Germinal center (tissue), 1 donor: ENCODE results near the gene MEIS1.

Source experiments
- DNase-seq: peaks from one replicate; pipeline ENCODE4 v3.0.0; 2012; ENCODE audit warnings: mixed read lengths, low spot score

The MEIS1 gene

DNA sequence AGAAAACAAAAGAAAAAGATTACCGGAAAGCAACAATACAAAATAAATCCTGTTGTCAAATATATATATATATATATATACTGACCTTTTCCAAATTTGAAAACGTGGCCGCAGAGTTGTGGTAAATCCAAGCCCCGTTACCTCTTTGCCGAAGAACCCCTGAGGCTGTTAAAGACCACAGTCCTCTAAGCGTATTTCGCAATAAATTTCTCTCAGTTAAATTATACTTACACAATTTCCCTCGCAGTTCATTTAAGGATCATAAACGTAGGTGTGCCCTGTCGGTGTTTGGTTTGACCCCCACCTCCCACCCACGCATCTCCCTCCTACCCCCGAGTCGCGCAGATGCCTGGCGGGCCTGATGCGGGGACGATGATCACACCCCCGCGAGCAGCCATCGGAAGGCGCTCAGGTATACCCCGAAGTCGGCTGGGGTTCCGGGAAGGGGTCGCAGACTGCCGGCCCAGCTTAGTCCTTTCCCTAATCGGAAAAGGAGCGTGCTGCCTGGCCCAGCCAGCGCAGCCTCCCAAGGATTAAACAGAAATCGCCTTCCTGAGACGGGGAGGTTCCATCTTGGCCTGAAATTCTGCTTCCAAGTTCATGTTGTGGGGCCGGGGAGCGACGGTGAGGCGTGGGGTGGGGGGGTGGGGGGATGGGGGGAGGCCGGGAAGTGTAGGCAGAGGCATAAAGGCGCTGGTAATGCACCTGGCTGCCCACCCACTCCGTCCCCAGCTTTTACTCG lies 2.9 kb upstream of the MEIS1 start:
- DNase-seq = no peak

DNA sequence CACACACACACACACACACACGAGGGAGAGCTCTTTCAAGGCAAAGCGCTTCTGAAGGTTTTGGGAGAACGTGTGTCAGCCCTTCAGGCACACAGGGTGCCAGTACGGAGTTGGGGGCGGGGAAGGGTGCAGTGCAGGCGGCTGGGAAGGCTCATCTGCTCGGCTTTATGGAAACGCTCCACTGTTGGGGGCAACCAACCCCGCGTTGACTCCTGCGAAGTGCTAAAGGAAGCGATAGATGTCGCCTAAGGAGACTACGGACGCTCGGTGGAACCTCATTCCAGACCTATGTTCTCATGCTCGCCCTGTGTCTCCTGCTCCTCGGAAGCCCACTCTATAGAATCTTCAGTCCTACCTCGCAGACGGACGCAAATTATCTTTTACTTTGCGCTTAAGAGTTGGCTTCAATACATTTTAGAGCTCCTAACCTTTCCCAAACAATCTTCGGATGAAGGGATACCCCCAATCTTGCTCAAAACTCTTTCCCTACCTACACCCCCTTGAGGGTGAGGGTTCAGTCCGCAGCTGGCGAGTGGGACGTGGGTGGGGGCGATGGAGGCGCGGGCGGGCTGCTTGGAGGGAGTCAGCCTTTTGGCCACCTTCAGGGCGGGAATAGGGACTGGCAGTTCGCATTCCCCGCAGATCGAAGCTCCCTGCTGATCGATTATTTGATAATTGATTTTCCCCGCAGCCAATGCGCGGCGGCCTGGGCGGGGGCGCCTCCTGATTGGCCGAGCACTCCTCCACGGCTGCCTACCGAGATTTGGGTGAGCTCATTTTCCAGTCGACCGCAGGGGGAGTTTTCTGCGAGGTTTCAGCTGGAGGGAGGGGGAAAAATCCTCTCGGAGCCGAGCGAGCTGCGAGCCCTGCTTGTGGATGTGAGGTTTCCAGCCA lies 1.9 kb upstream of the MEIS1 start:
- peak; percentile 32 for DNase-seq

DNA sequence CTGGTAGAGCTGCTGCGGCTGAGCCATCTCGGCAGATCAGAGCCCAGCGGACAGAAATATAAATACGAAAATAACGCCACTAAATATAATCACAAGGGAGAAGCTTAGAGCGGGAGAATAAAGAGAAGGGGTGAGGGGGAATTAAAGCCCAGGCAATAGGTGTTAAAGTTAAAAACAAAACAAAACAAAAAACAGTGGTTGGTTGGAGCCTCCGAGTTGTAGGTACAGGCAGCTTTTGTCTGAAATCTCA lies 1.3 kb upstream of the MEIS1 start:
- no peak for DNase-seq

DNA sequence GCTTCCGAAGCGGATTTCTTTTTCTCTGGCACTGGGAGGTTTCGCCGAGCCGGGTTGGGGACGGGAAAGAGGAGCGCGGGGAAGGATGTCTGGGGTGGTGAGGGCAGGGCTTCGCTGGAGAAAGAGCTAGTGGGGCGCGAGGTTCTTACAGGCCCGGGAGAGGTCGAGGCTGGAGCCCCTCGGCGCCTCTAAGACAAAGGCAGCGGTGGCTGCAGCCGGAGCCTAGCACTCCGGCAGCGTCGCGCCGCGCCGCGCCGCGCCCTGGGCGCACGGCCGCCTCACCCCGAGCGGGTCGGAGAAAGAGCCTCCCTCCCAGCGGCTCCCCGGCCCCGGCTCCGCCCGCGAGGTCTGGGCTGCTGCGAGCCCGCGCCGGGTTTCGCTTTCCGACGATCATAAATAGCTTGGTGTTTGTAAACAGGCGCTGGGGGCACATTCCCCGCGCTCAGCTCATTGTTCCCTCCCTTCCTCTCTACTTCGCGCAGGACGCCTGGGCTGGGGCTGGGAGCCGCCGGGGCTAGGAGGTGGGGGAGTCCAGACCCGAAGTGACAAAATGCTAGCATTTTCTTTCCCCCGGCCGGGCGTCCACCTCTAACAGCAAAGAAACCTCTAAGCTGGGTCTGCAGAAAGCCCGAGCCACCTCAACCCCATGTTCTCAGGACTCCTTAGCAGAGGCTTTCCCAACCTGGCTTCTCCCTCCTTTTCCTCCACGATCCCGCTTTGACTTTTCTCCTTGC lies 813 bp upstream of the MEIS1 start:
- no peak for DNase-seq

DNA sequence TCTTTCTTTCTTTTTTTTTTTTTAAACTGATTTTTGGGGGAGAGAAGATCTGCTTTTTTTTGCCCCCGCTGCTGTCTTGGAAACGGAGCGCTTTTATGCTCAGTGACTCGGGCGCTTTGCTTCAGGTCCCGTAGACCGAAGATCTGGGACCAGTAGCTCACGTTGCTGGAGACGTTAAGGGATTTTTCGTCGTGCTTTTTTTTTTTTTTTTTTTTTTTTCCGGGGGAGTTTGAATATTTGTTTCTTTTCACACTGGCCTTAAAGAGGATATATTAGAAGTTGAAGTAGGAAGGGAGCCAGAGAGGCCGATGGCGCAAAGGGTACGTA lies 587 bp downstream of the MEIS1 start:
- DNase-seq = no peak

DNA sequence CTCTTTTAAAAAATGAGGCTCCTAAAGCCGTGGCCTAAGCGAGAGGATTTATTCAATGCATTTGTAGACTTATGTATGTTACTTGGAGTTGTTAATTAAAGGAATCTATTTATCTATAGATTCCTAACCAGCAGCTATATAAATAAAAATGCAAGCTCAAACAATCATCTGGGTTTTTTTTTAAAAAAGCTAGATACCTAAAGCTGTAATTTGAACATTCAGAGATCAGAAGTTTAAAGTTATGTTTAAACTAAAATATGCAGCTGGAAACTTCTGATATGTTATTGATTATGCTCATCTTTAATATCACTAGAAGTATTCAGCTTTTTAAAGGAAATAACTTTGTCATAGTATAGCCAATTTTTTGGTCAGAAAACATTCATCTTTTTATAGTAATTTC lies 1.0 kb downstream of the MEIS1 start:
- no peak for DNase-seq

DNA sequence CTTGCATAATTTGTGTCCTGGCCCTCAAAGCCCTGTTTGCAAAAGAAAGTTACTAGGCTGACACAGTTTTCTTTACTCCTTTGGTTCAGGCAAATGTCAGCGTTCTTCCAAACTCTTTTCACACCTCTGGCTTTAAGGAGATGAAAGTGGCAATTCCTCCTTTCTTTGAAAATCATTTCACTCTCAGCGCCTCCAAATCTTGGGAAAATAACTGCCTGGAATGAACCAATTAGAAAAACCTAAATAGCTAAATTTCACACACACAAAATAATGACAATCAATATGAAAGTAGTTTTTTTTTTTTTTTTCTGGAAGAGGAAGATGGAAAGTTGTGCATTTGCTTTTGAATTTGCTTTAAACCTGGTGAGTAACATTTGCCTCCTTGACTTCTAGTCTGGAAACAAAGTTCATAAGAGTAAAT lies 1.7 kb downstream of the MEIS1 start:
- no peak for DNase-seq

DNA sequence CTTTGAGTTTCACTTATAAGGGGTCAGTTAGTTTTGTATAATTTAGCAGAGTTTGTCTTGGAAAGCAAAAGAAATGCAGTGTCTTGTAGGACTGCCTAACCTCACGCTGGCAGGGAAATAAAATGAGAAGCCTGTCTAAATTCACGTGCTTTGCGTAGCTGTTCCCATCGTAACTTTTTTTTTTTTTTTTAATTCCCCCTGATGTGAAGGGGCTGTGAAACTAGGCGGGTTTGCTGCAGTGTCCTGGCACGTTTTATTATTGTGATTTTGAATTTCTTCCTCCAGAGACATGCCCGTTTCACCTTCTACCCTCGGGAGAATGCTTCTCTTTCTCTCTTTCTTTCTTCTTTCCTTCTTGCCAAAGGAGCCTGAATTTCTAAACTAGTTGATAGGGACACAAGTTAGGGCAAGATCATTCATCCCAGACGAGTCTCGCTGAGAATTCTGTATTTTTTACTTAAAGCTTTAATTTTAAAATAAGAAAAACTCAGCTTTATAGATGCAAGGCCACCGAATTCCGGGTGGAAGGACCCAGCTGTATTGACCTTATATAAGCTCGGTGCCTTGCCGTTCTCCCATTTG lies 2.3 kb downstream of the MEIS1 start:
- DNase-seq = no peak

DNA sequence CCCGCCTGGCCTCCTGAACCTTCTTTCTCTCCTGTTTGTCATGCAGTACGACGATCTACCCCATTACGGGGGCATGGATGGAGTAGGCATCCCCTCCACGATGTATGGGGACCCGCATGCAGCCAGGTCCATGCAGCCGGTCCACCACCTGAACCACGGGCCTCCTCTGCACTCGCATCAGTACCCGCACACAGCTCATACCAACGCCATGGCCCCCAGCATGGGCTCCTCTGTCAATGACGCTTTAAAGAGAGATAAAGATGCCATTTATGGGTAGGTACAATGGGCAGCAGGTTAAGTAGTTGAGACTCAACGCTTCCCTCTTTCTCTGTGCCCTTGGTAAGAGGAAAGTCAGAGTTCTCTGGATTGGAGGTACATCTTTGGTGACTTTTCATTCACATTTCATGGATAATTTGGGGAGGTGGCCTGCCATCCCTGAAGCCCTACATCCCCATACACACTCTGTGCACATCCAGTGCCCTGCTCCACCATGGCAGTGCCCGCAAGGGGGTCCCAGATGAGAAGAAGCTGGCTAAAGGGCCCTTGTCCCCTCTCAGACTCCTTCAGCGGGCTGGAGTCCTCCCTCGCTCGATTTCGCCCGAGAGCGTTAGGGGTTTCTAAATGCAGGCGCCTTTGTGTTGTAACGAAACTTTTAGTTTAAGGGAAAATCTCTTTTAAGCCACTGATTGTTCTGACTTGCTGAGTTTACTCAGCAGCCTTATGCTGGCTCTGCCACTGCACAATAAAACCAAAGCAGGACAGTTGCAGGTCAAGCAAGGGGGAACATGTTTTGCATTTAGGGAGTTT lies 3.0 kb downstream of the MEIS1 start:
- DNase-seq = no peak

DNA sequence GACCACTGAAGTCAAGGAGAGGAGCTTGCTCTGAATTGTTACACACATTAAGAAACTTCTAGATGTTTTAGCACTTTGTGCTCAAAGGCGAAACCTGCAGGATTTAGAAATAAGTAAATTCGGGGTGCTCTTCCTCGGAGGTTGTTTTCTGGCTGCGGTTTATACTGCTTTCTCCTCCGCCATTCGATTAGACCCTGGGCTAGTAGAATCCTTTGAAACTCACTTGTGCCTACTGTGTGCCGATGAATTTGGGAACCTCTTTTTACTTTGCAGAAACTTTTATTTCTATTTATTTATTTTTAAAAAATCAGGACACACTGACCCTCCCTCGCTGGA lies 3.5 kb downstream of the MEIS1 start:
- DNase-seq = no peak

DNA sequence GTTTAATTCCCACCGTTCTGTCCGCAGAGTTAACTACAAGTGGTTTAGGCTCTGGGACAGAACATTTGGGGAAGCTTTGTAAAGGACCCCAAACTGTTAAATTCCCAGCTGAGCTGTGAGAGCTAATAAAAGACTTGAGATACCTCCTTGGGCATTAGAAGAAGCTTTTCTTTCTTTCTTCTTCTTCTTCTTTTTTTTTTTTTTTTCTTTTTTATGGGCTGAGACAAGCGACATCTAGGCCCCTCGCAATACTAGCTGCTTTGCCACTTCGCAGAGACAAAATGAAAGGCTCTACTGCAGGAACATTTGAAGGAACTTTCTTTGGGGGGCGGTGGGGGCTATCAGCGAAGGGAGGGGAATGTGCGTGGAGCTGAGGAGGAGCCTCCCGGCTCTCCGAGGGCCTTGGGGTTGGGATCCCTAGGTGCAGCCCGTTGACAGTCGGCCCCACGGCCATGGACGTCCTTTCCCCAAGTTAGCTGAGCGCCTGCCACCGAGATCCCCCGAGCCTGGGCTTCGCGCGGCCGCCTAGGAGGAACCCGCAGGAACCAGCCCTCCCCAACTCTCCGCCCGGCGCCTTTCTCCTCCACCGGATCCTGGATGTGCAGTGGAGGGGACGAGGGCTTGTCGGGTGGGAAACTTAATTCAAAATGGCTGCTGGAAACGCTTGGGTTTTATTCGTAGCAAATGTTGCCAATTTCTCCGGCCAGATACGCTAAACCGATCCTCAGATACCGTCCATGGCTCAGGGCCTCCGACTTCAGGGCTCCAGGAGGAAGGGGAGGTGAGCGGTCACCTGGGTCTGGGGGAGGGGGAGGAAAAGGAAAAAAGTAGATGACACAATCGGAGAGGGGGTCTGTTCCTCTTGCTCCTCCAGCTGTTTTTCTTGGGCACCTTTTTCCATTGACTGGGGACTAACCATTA lies 4.2 kb downstream of the MEIS1 start:
- DNase-seq = no peak

DNA sequence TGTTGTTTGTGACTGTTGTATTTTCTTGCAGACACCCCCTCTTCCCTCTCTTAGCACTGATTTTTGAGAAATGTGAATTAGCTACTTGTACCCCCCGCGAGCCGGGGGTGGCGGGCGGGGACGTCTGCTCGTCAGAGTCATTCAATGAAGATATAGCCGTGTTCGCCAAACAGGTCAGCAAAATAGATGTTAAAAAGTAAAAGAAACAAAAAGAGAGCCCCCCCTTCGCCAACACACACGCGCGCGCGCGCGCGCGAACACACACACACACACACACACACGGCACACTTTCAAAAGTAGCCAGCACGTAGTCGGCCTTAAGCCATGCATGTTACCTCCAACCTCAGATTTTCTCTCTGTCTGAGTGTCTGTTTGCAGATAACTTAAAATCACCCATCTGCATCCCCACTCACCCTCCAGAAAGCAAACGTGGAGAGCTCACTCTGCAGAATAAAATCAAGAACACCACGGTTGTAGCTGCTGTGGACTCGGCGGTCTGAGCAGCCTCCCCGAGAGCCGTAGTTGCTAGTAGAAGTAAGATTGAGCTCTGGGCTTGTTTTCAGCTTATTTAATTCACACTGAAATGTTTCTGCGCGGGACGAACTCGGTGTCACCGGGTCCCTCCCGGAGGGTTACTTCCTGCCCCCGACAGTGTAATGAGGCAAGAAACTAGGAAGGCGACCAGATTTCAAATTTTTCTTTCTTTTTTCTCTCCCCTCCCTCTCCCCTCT lies 5.1 kb downstream of the MEIS1 start:
- DNase-seq = no peak

DNA sequence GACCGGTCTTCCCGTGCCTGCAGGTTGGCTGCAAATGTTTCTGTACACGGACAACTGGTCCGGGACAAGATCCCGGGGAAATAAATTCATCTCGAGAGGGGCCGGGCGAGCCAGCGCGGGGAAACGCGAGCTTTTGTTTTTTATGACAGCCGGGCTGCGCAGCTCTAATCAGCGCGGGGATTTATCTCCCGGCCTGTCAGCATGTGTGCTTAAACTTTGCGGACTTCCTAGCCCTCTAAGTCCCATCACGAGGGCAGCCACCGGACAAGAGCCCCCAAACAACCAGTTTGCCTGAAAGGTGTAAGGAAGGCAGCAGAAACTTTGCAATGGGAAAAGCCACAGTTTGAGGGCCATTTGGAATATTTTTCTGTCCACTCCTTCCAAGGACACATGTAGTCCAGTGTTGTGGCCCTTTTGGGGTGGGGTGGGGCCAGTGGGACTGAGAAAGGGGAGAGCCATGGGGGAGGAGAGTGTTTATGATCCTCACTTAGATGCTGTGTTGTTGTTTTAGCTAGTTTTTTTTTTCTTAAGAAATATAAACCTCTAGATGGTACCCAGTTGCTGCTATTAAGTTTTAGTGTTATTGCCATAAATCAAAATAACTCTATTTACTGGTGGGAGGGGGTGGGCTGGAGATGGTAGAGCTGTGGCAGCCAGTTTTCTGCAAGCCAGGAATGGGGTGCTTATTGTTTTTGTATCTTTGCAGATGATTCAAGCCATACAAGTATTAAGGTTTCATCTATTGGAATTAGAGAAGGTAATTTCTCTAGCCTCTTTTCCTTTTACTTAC lies 6.0 kb downstream of the MEIS1 start:
- DNase-seq = no peak

DNA sequence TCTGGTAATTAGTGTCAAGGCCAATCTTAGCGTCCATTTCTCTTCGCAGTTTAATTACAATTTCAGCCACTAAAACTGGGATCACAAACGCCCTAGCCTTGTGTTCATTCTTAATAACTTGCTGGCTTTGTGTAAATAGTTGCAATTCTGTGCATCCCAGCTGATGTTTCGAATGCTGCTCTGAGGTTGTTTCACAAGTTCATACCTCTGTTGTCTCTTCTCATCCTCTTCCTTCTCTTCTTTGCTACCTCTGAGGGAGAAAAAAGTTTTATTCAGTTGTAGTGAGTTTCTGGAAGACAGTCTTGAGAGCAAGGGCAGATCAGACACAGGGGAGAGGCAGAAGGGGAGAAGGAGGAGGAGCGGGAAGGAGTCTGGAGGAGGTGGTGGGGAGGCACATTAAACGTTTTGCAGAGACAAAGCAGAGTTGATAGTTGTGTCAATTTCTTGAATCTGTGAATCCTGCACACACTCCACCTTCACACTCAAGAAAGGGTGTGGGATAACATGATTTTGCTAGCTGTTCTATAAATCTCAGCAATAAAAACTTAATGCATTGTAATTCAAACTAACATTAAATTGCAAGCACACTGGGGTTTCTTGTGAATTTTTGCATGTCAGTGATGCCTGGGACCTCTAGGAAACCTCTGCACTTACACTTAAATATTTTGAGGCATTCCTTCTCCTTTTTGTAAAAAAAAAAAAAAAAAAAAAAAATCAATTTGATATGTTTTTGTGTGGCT lies 6.8 kb downstream of the MEIS1 start:
- DNase-seq = no peak

DNA sequence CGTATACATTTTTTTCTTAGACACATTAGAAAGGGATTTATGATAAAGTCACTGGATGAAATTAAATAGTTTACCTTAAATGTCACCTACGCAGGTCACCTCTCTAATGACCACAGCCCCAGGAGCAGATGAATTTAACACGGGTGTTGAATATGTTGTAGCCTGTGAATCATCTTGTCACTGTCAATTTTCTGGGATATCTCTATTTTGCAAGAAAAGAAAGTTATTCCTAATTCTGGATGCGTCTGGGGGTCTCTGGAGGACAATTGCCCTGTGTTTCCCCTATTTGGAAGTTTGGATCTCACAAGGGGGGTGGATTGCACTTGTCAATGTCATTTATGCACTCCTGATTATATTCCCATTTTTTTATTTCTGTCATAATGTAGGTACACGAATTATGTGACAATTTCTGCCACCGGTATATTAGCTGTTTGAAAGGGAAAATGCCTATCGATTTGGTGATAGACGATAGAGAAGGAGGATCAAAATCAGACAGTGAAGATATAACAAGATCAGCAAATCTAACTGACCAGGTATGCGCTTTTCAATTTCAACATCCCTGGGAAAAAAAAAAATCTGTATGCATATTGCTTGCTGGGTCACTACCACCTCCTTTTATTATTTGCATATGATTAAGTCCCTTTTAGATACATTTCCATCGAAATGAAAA lies 7.7 kb downstream of the MEIS1 start:
- DNase-seq = no peak

DNA sequence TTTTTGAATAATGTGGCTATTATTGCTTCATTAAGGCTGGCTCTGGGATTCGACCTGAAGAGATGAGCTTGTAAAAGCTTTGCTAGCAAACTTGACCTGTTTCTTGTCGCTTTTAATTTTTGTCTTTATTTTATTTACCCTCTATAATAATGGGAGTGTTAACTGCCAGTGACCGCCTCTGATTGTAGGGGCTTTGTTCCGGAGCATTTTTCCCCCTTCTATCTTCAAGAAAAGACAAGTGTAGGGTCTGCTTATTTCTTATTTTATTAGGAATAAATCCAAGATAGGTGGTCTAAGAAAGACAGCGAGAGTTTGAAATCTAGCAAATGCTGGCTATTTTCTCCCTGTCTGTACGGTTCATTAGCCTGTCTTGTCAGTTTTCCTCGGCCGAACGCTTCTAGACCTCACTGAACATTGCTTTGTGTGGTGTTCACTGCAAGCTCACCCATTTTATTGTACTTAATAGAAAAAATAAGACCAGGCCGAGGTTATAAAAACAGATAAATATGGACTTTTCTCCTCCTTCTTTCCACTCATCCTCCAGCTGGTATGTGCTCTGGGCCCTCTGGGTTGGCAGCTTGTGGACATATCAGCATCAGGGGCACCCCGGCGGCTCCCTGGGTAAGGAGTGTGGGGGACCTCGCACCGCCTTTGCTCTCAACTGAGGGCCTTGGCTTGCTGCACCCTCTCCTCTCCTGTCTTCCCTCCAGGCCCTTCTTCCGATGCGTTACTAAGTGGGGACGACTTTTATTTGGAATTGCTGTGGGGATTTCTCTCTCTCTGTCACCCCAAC lies 8.5 kb downstream of the MEIS1 start:
- no peak for DNase-seq
